ENCODE data around the gene E2F6. TPM values are rescaled to one million over a fixed set of nuclear protein-coding genes. Genes with fewer than 3 reads are reported as not detected.

E2F6 gene
- total RNA-seq, 1 experiment from 2014 or later = 27.1 TPM

DNA sequence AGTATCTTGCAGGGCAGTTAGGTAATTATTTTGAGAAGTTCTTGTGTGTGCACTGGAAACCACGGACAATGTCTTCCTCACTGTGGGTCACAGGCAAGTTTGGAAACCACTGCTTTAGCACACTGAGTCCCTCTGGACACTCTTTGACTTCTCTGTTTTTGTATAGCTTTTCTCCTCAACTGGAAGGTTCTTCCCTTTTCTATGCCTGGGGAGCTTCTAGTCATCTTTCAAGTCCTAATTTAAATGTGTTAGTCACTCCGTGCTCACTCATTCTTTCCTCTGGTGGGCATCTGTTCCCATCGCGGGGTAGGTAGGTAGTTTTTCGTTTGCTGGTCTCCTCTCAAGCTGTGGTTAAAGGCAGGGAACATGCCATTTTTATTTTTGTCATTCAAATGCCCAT is 32.1 kb downstream of the E2F6 start:
- intact Hi-C loops (cut with micrococcal nuclease) = no loop called here
- ATAC-seq = no peak

GRCh38 chr2:11430729-11431128 is 35.2 kb downstream of the E2F6 start:
- no peak overlapping the region for H3K27ac ChIP-seq (ENCODE audit: low read length)
- ATAC-seq = no peak
- CTCF ChIA-PET = no interaction called here
- BruUV-seq (replicated peaks) = no TSS peak
- H3F3A ChIP-seq (ENCODE audit: low read length, unreplicated experiment) = no peaks in the 10 kb centered on the region
- no peak overlapping the region for H2AFZ ChIP-seq (ENCODE audit: low read length)
- H3K9ac ChIP-seq (ENCODE audit: low read length) = no peak overlapping the region
- no peaks in the 10 kb centered on the region for H3K9me3 ChIP-seq (ENCODE audit: low read length)
- H3K9me2 ChIP-seq (replicated peaks; ENCODE audit: low read length) = no peaks in the 10 kb centered on the region
- H3K4me3 ChIP-seq (ENCODE audit: low read length) = no peak overlapping the region
- H3K27me3 ChIP-seq (ENCODE audit: low read length) = no peaks in the 10 kb centered on the region
- H3K4me2 ChIP-seq (ENCODE audit: low read length) = no peak overlapping the region
- H3K36me3 ChIP-seq (ENCODE audit: low read depth, low read length) = no peaks in the 10 kb centered on the region
- no peaks in the 10 kb centered on the region for H3K79me2 ChIP-seq (ENCODE audit: low read length)
- intact Hi-C loops (cut with micrococcal nuclease) = no loop called here
- no peaks in the 10 kb centered on the region for H3K4me1 ChIP-seq (ENCODE audit: insufficient read depth, low read length)
- no peaks in the 10 kb centered on the region for H4K20me1 ChIP-seq (ENCODE audit: low read length)
- POLR2A ChIA-PET (ENCODE audit: unreplicated experiment) = no interaction called here
- no peak for DNase-seq
- TF ChIP-seq EZH2phosphoT487 (IDR thresholded peaks at IDR 0.05; ENCODE audit: borderline replicate concordance, low read length) (no peak), EZH2 (IDR thresholded peaks at IDR 0.05; ENCODE audit: low read length, unreplicated experiment) (no peak), CTCF (conservative IDR thresholded peaks at IDR 0.05; ENCODE audit: low read depth, low read length) (no peak)

More for the DNA sequence above, 32.1 kb downstream of the E2F6 start:
- Histone ChIP-seq H3K36me3 (ENCODE audit: low read depth, low read length) (peaks cover 6% of the 10 kb centered on the region; the same call in 1 of the 2 replicates), H4K20me1 (ENCODE audit: low read length) (no peaks in the 10 kb centered on the region), H3K9me3 (ENCODE audit: low read length) (no peaks in the 10 kb centered on the region), H3K4me2 (ENCODE audit: low read length) (no peak overlapping the region), H3K9ac (ENCODE audit: low read length) (no peak overlapping the region), H3F3A (ENCODE audit: low read length, unreplicated experiment) (no peaks in the 10 kb centered on the region), H3K27me3 (ENCODE audit: low read length) (no peaks in the 10 kb centered on the region), H3K4me3 (ENCODE audit: low read length) (no peak overlapping the region), H3K4me1 (ENCODE audit: insufficient read depth, low read length) (no peaks in the 10 kb centered on the region), H3K79me2 (ENCODE audit: low read length) (no peaks in the 10 kb centered on the region), H3K27ac (ENCODE audit: low read length) (no peak overlapping the region), H2AFZ (ENCODE audit: low read length) (no peak overlapping the region), H3K9me2 (replicated peaks; ENCODE audit: low read length) (no peaks in the 10 kb centered on the region)
- no TSS peak for BruUV-seq (replicated peaks)
- DNase-seq = no peak
- CTCF ChIA-PET = no interaction called here
- POLR2A ChIA-PET (ENCODE audit: unreplicated experiment) = no interaction called here
- TF ChIP-seq CTCF (conservative IDR thresholded peaks at IDR 0.05; ENCODE audit: low read depth, low read length) (no peak), EZH2 (IDR thresholded peaks at IDR 0.05; ENCODE audit: low read length, unreplicated experiment) (no peak), EZH2phosphoT487 (IDR thresholded peaks at IDR 0.05; ENCODE audit: borderline replicate concordance, low read length) (no peak)

GRCh38 chr2:11427224-11427623 is 38.7 kb downstream of the E2F6 start:
- no peak for DNase-seq
- Histone ChIP-seq H3K27me3 (ENCODE audit: low read length) (no peaks in the 10 kb centered on the region), H2AFZ (ENCODE audit: low read length) (no peak overlapping the region), H4K20me1 (ENCODE audit: low read length) (no peaks in the 10 kb centered on the region), H3K36me3 (ENCODE audit: low read depth, low read length) (no peaks in the 10 kb centered on the region), H3K4me2 (ENCODE audit: low read length) (no peak overlapping the region), H3K9ac (ENCODE audit: low read length) (no peak overlapping the region), H3K9me2 (replicated peaks; ENCODE audit: low read length) (no peaks in the 10 kb centered on the region), H3K27ac (ENCODE audit: low read length) (no peak overlapping the region), H3K4me3 (ENCODE audit: low read length) (no peak overlapping the region), H3K4me1 (ENCODE audit: insufficient read depth, low read length) (no peaks in the 10 kb centered on the region), H3K9me3 (ENCODE audit: low read length) (no peaks in the 10 kb centered on the region), H3K79me2 (ENCODE audit: low read length) (no peaks in the 10 kb centered on the region), H3F3A (ENCODE audit: low read length, unreplicated experiment) (no peaks in the 10 kb centered on the region)
- POLR2A ChIA-PET (ENCODE audit: unreplicated experiment) = no interaction called here
- CTCF ChIA-PET = no interaction called here
- TF ChIP-seq EZH2 (IDR thresholded peaks at IDR 0.05; ENCODE audit: low read length, unreplicated experiment) (no peak), CTCF (conservative IDR thresholded peaks at IDR 0.05; ENCODE audit: low read depth, low read length) (no peak), EZH2phosphoT487 (IDR thresholded peaks at IDR 0.05; ENCODE audit: borderline replicate concordance, low read length) (no peak)
- BruUV-seq (replicated peaks) = no TSS peak
- no peak for ATAC-seq
- intact Hi-C loops (cut with micrococcal nuclease) = no loop called here
